ENCODE results near the gene PPP1R13L.

GRCh38 chr19:45448887-45449299 lies 44.0 kb upstream of the PPP1R13L start:
- TF ChIP-seq CTCF (IDR thresholded peaks at IDR 0.05 in 8 of 11, conservative IDR thresholded peaks at IDR 0.05 in 3 of 11): no peak
- TF ChIP-seq POLR2AphosphoS5 (IDR thresholded peaks at IDR 0.05): no peak
- no peak for TF ChIP-seq POLR2A (IDR thresholded peaks at IDR 0.05)

Data from spleen (tissue), 7 donors.